Gastrocnemius medialis (tissue), 4 donors: ENCODE data around the gene TNNT2.

Source experiments
- POLR2A ChIP-seq, 2 donors: fragments of 450-650 bp; IDR thresholded peaks; one replicate each; pipeline ENCODE4 v1.6.1; 2017; ENCODE audit warnings: antibody characterized with exemption in 2 of 2, mild to moderate bottlenecking in 2 of 2, moderate library complexity in 2 of 2
- TF ChIP-seq, protein P1 (sequence below), 5 experiments: fragments of 450-650 bp in 3 of 5; fragments of 200-600 bp in 2 of 5; sonication (generic) in 2 of 5; IDR thresholded peaks in 4 of 5; conservative IDR thresholded peaks in 1 of 5; 1 replicate in 4 of 5; 2 replicates in 1 of 5; pipeline ENCODE4 v1.5.1; 2016 to 2019; ENCODE audit warnings: antibody characterized with exemption in 5 of 5, mild to moderate bottlenecking in 3 of 5, moderate library complexity in 3 of 5

DNA sequence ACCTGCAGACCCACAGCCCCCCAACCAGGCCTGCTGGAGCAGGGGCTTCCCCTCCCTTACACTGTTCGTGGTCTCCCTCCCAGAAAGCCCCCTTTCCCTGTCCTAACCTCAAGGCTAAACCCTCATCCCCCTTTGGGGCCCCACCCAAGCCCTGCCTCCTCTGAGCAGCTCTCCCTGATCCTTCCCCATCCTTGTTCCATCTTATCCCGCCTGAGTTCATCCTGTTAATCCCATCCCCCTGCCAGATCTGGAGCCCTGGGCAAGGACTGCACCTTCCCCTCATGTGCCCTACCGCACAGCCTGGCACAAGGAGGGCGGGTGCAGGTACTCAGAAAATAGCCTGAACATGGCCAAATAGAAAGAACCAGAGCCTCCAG is 6.9 kb upstream of the TNNT2 start:
- TF ChIP-seq, protein P1, sequence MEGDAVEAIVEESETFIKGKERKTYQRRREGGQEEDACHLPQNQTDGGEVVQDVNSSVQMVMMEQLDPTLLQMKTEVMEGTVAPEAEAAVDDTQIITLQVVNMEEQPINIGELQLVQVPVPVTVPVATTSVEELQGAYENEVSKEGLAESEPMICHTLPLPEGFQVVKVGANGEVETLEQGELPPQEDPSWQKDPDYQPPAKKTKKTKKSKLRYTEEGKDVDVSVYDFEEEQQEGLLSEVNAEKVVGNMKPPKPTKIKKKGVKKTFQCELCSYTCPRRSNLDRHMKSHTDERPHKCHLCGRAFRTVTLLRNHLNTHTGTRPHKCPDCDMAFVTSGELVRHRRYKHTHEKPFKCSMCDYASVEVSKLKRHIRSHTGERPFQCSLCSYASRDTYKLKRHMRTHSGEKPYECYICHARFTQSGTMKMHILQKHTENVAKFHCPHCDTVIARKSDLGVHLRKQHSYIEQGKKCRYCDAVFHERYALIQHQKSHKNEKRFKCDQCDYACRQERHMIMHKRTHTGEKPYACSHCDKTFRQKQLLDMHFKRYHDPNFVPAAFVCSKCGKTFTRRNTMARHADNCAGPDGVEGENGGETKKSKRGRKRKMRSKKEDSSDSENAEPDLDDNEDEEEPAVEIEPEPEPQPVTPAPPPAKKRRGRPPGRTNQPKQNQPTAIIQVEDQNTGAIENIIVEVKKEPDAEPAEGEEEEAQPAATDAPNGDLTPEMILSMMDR (IDR thresholded peaks at IDR 0.05 in 4 of 5, conservative IDR thresholded peaks at IDR 0.05 in 1 of 5): no peak
- no peak for TF ChIP-seq POLR2A (IDR thresholded peaks at IDR 0.05)
